Mesendoderm (in vitro differentiated cells): ENCODE data around the gene KDM3B. TPM values are rescaled to one million over a fixed set of nuclear protein-coding genes. Genes with fewer than 3 reads are reported as not detected.

Experiments
- small RNA-seq: library from polyadenylated mRNA; stranded (forward); fragments of <200 nt; extraction: miRNeasy Mini kit (QIAGEN cat#:217004); gene quantifications from one replicate; pipeline ENCODE3, GENCODE V24; 2013; ENCODE audit not compliant: insufficient read depth

KDM3B gene

Small RNAs within 50 kb of the gene (small RNA-seq; reads per million reads assigned to genes)
- not detected for gene AC113403.1
